HepG2 (cell line): ENCODE data around the gene SOX13. TPM values are rescaled to one million over a fixed set of nuclear protein-coding genes. Genes with fewer than 3 reads are reported as not detected.
A peak's percentile ranks its signal among the peaks of the same experiment; 100 is the strongest.

ENCODE experiments used
- CEBPG ChIP-seq: IDR thresholded peaks from 2 replicates; pipeline ENCODE4 v1.6.1; 2016
- CHD2 ChIP-seq: IDR thresholded peaks from 2 replicates; pipeline ENCODE4 v1.6.1; 2011; ENCODE audit warnings: low read depth, low read length, improper control_type of control experiment
- HES4 ChIP-seq: sonication (generic); formaldehyde crosslinking; IDR thresholded peaks from 2 replicates; pipeline ENCODE4 v1.9.0; 2021; ENCODE audit warnings: mild to moderate bottlenecking, missing genetic modification reagents, borderline replicate concordance
- KDM3A ChIP-seq: IDR thresholded peaks from 2 replicates; pipeline ENCODE4 v1.6.1; 2018; ENCODE audit warnings: low read depth, missing compliant biosample characterization
- LCORL ChIP-seq, 2 experiments: fragments of 450-650 bp in 1 of 2; sonication (generic) in 1 of 2; formaldehyde crosslinking in 1 of 2; IDR thresholded peaks; 2 replicates each; pipeline versions ENCODE4 v1.5.0 to v1.6.1; 2017 to 2020; ENCODE audit warnings: antibody characterized with exemption in 1 of 2, missing genetic modification reagents in 1 of 2
- SYNCRIP ChIP-seq: fragments of 200-400 bp; formaldehyde crosslinking; IDR thresholded peaks from 2 replicates; pipeline ENCODE4 v1.6.1; 2018; ENCODE audit warnings: mild to moderate bottlenecking, low read depth, low read length; ENCODE audit not compliant: insufficient read depth
- THAP11 ChIP-seq: IDR thresholded peaks from 2 replicates; pipeline ENCODE4 v1.6.1; 2016; ENCODE audit warnings: missing biosample characterization, missing genetic modification reagents
- XRCC5 ChIP-seq: fragments of 200-400 bp; formaldehyde crosslinking; optimal IDR thresholded peaks from 2 replicates; pipeline ENCODE3; 2017; ENCODE audit warnings: mild to moderate bottlenecking, low read length
- YEATS2 ChIP-seq: sonication (generic); formaldehyde crosslinking; IDR thresholded peaks from 2 replicates; pipeline ENCODE4 v1.4.0; 2020; ENCODE audit warnings: missing genetic modification reagents, borderline replicate concordance
- ZNF234 ChIP-seq: sonication (generic); formaldehyde crosslinking; conservative IDR thresholded peaks from 2 replicates; pipeline ENCODE4 v1.5.1; 2020; ENCODE audit warnings: mild to moderate bottlenecking, missing genetic modification reagents
- ZNF432 ChIP-seq: sonication (generic); formaldehyde crosslinking; IDR thresholded peaks from 2 replicates; pipeline ENCODE4 v1.5.0; 2020; ENCODE audit warnings: missing genetic modification reagents, mild to moderate bottlenecking, borderline replicate concordance
- ZNF547 ChIP-seq: sonication (generic); formaldehyde crosslinking; IDR thresholded peaks from 2 replicates; pipeline ENCODE4 v1.5.1; 2020; ENCODE audit warnings: mild to moderate bottlenecking, missing genetic modification reagents
- ZNF713 ChIP-seq: sonication (generic); formaldehyde crosslinking; IDR thresholded peaks from 2 replicates; pipeline ENCODE4 v1.4.0; 2020; ENCODE audit warnings: mild to moderate bottlenecking, missing genetic modification reagents
- ZNF850 ChIP-seq: sonication (generic); formaldehyde crosslinking; conservative IDR thresholded peaks from 2 replicates; pipeline ENCODE4 v1.9.0; 2021; ENCODE audit warnings: mild to moderate bottlenecking, missing genetic modification reagents
- ZSCAN5A ChIP-seq: sonication (generic); formaldehyde crosslinking; IDR thresholded peaks from 2 replicates; pipeline ENCODE4 v1.8.0; 2022; ENCODE audit warnings: mild to moderate bottlenecking, missing genetic modification reagents, borderline replicate concordance
- polyA plus RNA-seq, 8 experiments: library from polyadenylated mRNA; depleted of rRNA in 3 of 8; stranded (reverse) in 7 of 8; unstranded in 1 of 8; fragments of >200 nt; fragmentation: Illumina TruSeq in 4 of 8; extraction: Trizol in 4 of 8; gene quantifications; 2 replicates each; pipeline versions ENCODE4 v1.2.1 to v1.2.3, GENCODE V29; 2011 to 2016; ENCODE audit warnings: low read depth in 4 of 8, missing spikeins in 1 of 8, mixed read lengths in 1 of 8; ENCODE audit not compliant: insufficient read depth in 1 of 8
- total RNA-seq, 5 experiments: library from RNA; depleted of rRNA; stranded (reverse); fragments of >200 nt; fragmentation: Illumina TruSeq; extraction: Trizol; gene quantifications; 2 replicates each; pipeline ENCODE4 v1.2.3, GENCODE V29; 2016; ENCODE audit warnings: low read depth in 1 of 5
- TF ChIP-seq, protein P1 (sequence below): sonication (generic); formaldehyde crosslinking; IDR thresholded peaks from 2 replicates; pipeline ENCODE4 v1.5.1; 2020; ENCODE audit warnings: missing genetic modification reagents, mild to moderate bottlenecking, borderline replicate concordance
- TF ChIP-seq, protein P2 (sequence below): sonication (generic); formaldehyde crosslinking; IDR thresholded peaks from 2 replicates; pipeline ENCODE4 v1.8.0; 2022; ENCODE audit warnings: low read depth, missing genetic modification reagents
- TF ChIP-seq, protein P3 (sequence below): sonication (generic); formaldehyde crosslinking; IDR thresholded peaks from 2 replicates; pipeline ENCODE4 v1.4.0; 2020; ENCODE audit warnings: missing genetic modification reagents
- TF ChIP-seq, protein P4 (sequence below): sonication (generic); formaldehyde crosslinking; IDR thresholded peaks from 2 replicates; pipeline ENCODE4 v1.4.0; 2020; ENCODE audit warnings: missing genetic modification reagents, borderline replicate concordance

The SOX13 gene
- total and polyA plus RNA-seq, 2 of the 13 experiments (the other 11 are each of a cell fraction or from before 2014, with no cell fraction given) = 13.3 to 15.8 TPM

GRCh38 chr1:204084247-204084772 lies 11.4 kb downstream of the SOX13 start (continued):
- TF ChIP-seq SYNCRIP (no peak), CHD2 (no peak), CEBPG (CRISPR knock-in tag) (0 out of 2 replicates have a peak, but pooled peaks have one; percentile 9), ZNF547 (CRISPR knock-in tag) (no peak), ZNF432 (CRISPR knock-in tag) (no peak), KDM3A (no peak), LCORL (IDR thresholded peaks at IDR 0.05) (no peak), LCORL (CRISPR knock-in tag; IDR thresholded peaks at IDR 0.05) (peak; percentile 36; the same call in 1 of the 2 replicates), ZNF713 (CRISPR knock-in tag) (no peak), ZSCAN5A (CRISPR knock-in tag) (no peak), THAP11 (CRISPR knock-in tag) (0 out of 2 replicates have a peak, but pooled peaks have one; percentile 38), ZNF850 (CRISPR knock-in tag) (no peak), HES4 (no peak), XRCC5 (peak; percentile 51), YEATS2 (CRISPR knock-in tag) (peak; percentile 70; the same call in 1 of the 2 replicates), ZNF234 (CRISPR knock-in tag) (no peak)
- TF ChIP-seq, protein P1, sequence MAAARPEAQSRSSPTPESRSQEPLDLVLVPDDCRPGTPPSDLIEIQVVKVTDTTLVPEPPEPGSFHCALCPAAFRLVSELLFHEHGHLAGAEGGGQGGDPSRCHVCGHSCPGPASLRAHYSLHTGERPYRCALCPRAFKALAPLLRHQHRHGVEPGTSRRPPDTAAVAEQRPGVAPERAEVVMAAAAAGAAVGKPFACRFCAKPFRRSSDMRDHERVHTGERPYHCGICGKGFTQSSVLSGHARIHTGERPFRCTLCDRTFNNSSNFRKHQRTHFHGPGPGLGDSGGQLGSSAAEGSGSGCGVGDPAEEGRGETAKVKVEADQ (CRISPR knock-in tag) = no peak
- TF ChIP-seq, protein P2, sequence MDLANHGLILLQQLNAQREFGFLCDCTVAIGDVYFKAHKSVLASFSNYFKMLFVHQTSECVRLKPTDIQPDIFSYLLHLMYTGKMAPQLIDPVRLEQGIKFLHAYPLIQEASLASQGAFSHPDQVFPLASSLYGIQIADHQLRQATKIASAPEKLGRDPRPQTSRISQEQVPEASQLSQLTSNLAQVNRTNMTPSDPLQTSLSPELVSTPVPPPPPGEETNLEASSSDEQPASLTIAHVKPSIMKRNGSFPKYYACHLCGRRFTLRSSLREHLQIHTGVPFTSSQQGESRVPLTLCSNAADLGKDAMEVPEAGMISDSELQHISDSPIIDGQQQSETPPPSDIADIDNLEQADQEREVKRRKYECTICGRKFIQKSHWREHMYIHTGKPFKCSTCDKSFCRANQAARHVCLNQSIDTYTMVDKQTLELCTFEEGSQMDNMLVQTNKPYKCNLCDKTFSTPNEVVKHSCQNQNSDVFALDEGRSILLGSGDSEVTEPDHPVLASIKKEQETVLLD (CRISPR knock-in tag) = no peak
- TF ChIP-seq, protein P3, sequence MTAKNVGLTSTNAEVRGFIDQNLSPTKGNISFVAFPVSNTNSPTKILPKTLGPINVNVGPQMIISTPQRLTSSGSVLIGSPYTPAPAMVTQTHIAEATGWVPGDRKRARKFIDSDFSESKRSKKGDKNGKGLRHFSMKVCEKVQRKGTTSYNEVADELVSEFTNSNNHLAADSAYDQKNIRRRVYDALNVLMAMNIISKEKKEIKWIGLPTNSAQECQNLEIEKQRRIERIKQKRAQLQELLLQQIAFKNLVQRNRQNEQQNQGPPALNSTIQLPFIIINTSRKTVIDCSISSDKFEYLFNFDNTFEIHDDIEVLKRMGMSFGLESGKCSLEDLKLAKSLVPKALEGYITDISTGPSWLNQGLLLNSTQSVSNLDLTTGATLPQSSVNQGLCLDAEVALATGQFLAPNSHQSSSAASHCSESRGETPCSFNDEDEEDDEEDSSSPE (CRISPR knock-in tag) = no peak
- TF ChIP-seq, protein P4, sequence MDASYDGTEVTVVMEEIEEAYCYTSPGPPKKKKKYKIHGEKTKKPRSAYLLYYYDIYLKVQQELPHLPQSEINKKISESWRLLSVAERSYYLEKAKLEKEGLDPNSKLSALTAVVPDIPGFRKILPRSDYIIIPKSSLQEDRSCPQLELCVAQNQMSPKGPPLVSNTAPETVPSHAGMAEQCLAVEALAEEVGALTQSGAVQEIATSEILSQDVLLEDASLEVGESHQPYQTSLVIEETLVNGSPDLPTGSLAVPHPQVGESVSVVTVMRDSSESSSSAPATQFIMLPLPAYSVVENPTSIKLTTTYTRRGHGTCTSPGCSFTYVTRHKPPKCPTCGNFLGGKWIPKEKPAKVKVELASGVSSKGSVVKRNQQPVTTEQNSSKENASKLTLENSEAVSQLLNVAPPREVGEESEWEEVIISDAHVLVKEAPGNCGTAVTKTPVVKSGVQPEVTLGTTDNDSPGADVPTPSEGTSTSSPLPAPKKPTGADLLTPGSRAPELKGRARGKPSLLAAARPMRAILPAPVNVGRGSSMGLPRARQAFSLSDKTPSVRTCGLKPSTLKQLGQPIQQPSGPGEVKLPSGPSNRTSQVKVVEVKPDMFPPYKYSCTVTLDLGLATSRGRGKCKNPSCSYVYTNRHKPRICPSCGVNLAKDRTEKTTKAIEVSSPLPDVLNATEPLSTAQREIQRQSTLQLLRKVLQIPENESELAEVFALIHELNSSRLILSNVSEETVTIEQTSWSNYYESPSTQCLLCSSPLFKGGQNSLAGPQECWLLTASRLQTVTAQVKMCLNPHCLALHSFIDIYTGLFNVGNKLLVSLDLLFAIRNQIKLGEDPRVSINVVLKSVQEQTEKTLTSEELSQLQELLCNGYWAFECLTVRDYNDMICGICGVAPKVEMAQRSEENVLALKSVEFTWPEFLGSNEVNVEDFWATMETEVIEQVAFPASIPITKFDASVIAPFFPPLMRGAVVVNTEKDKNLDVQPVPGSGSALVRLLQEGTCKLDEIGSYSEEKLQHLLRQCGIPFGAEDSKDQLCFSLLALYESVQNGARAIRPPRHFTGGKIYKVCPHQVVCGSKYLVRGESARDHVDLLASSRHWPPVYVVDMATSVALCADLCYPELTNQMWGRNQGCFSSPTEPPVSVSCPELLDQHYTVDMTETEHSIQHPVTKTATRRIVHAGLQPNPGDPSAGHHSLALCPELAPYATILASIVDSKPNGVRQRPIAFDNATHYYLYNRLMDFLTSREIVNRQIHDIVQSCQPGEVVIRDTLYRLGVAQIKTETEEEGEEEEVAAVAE (CRISPR knock-in tag) = no peak
